WTC11 (cell line): Measurements from ENCODE around the gene FHOD1. TPM values are rescaled to one million over a fixed set of nuclear protein-coding genes. Genes with fewer than 3 reads are reported as not detected.

Experiments used
- ATAC-seq: fragments of 200-7000 bp; cut with Tn5 transposase; 2 replicates; pipeline ENCODE4 v1.10.0; 2021; ENCODE audit warnings: mild to moderate bottlenecking, moderate library complexity
- CTCF ChIA-PET: fragments of 300-600 bp; sonication (Branson Sonifier 250); formaldehyde crosslinking; loops from one replicate; lab custom pipeline; 2021; ENCODE audit warnings: antibody characterized with exemption; lab: Charles Lee
- POLR2A ChIA-PET: fragments of 350-600 bp; sonication (Branson Sonifier 250); formaldehyde crosslinking; loops from one replicate; lab custom pipeline; 2021; ENCODE audit warnings: antibody characterized with exemption; lab: Charles Lee
- DNase-seq: peaks from one replicate; pipeline ENCODE4 v3.0.0; 2021; ENCODE audit warnings: low spot score
- H3K27ac Mint-ChIP-seq: 2 replicates; pipeline ENCODE4 v1.8.0; 2021; ENCODE audit warnings: mixed read lengths
- H3K27me3 Mint-ChIP-seq: 2 replicates; pipeline ENCODE4 v1.8.0; 2021; ENCODE audit warnings: low read depth, mild to moderate bottlenecking, moderate library complexity, mixed read lengths
- H3K36me3 Mint-ChIP-seq: 2 replicates; pipeline ENCODE4 v1.8.0; 2021; ENCODE audit warnings: mixed read lengths
- H3K4me1 Mint-ChIP-seq: 2 replicates; pipeline ENCODE4 v1.8.0; 2022; ENCODE audit warnings: mixed read lengths
- H3K4me3 Mint-ChIP-seq: 2 replicates; pipeline ENCODE4 v1.8.0; 2021; ENCODE audit warnings: mild to moderate bottlenecking, moderate library complexity, mixed read lengths
- H3K9me3 Mint-ChIP-seq: 2 replicates; pipeline ENCODE4 v1.8.0; 2021; ENCODE audit warnings: mixed read lengths
- CBFB ChIP-seq: sonication (generic); formaldehyde crosslinking; IDR thresholded peaks from 2 replicates; pipeline ENCODE4 v1.8.1; 2022; ENCODE audit warnings: mild to moderate bottlenecking, low read depth, missing genetic modification reagents
- ETV6 ChIP-seq: sonication (generic); formaldehyde crosslinking; IDR thresholded peaks from 2 replicates; pipeline ENCODE4 v1.8.1; 2022; ENCODE audit warnings: mild to moderate bottlenecking, missing genetic modification reagents
- FOXK1 ChIP-seq: sonication (generic); formaldehyde crosslinking; IDR thresholded peaks from 2 replicates; pipeline ENCODE4 v1.8.0; 2022; ENCODE audit warnings: mild to moderate bottlenecking, moderate library complexity, missing genetic modification reagents
- NR1H2 ChIP-seq: sonication (generic); formaldehyde crosslinking; IDR thresholded peaks from 2 replicates; pipeline ENCODE4 v1.9.0; 2021; ENCODE audit warnings: mild to moderate bottlenecking, moderate library complexity, missing genetic modification reagents
- RORB ChIP-seq: fragments of 250-450 bp; sonication (Bioruptor Pico); IDR thresholded peaks from 2 replicates; pipeline ENCODE4 v1.9.0; 2021; ENCODE audit warnings: mild to moderate bottlenecking
- SMAD4 ChIP-seq: sonication (generic); formaldehyde crosslinking; IDR thresholded peaks from 2 replicates; pipeline ENCODE4 v1.8.0; 2022; ENCODE audit warnings: mild to moderate bottlenecking, missing genetic modification reagents
- SOX15 ChIP-seq: fragments of 250-450 bp; sonication (Bioruptor Pico); IDR thresholded peaks from 2 replicates; pipeline ENCODE4 v1.9.0; 2021; ENCODE audit warnings: mild to moderate bottlenecking
- ZNF317 ChIP-seq: sonication (generic); formaldehyde crosslinking; IDR thresholded peaks from 2 replicates; pipeline ENCODE4 v1.8.1; 2023; ENCODE audit warnings: low read depth, mild to moderate bottlenecking, moderate library complexity, missing genetic modification reagents, borderline replicate concordance
- total RNA-seq: library from RNA; stranded (reverse); gene quantifications from 3 replicates; pipeline ENCODE4 v1.2.3, GENCODE V29; 2021
- TF ChIP-seq, protein P1 (sequence below): sonication (generic); formaldehyde crosslinking; IDR thresholded peaks from 2 replicates; pipeline ENCODE4 v1.8.0; 2023; ENCODE audit warnings: mild to moderate bottlenecking, missing genetic modification reagents
- TF ChIP-seq, protein P2 (sequence below): sonication (generic); formaldehyde crosslinking; conservative IDR thresholded peaks from 2 replicates; pipeline ENCODE4 v1.8.1; 2023; ENCODE audit warnings: mild to moderate bottlenecking, low read depth, missing genetic modification reagents, moderate library complexity
- TF ChIP-seq, protein P3 (sequence below): sonication (generic); formaldehyde crosslinking; IDR thresholded peaks from 2 replicates; pipeline ENCODE4 v1.8.0; 2023; ENCODE audit warnings: missing genetic modification reagents, mild to moderate bottlenecking, borderline replicate concordance
- TF ChIP-seq, protein P4 (sequence below): fragments of 250-450 bp; sonication (Bioruptor Pico); conservative IDR thresholded peaks from 2 replicates; pipeline ENCODE4 v1.9.0; 2021; ENCODE audit warnings: mild to moderate bottlenecking
- TF ChIP-seq, protein P5 (sequence below): sonication (generic); formaldehyde crosslinking; IDR thresholded peaks from 2 replicates; pipeline ENCODE4 v1.8.1; 2023; ENCODE audit warnings: mild to moderate bottlenecking, moderate library complexity, missing genetic modification reagents
- TF ChIP-seq, protein P6 (sequence below): sonication (generic); formaldehyde crosslinking; IDR thresholded peaks from 2 replicates; pipeline ENCODE4 v1.8.0; 2023; ENCODE audit warnings: missing genetic modification reagents
- TF ChIP-seq, protein P7 (sequence below): sonication (generic); formaldehyde crosslinking; IDR thresholded peaks from 2 replicates; pipeline ENCODE4 v1.8.1; 2022; ENCODE audit warnings: low read depth, mild to moderate bottlenecking, moderate library complexity, missing genetic modification reagents, borderline replicate concordance

The FHOD1 gene
- total RNA-seq, 1 experiment from 2014 or later: 81.3 TPM

DNA sequence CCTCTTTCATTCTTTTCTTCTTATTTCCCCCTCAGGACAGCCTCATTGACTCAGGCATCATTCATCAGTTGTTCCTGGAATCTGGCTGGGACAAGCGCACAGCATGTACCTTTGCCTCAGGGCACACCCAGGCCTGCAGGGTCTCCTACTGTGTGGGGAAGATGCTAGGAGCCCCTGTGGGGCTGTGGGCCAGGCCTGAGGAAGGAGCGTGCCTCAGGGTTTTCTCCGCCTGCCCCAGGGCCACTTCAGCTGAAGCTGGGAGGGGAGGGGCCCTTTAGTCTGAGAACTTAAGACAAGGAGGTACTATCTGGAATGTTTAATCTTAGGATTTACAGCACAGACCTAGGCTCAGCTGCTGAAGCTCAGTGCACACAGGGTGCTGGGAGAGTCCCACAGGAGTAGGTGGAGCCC lies 40.4 kb downstream of the FHOD1 start (continued):
- TF ChIP-seq, protein P1, sequence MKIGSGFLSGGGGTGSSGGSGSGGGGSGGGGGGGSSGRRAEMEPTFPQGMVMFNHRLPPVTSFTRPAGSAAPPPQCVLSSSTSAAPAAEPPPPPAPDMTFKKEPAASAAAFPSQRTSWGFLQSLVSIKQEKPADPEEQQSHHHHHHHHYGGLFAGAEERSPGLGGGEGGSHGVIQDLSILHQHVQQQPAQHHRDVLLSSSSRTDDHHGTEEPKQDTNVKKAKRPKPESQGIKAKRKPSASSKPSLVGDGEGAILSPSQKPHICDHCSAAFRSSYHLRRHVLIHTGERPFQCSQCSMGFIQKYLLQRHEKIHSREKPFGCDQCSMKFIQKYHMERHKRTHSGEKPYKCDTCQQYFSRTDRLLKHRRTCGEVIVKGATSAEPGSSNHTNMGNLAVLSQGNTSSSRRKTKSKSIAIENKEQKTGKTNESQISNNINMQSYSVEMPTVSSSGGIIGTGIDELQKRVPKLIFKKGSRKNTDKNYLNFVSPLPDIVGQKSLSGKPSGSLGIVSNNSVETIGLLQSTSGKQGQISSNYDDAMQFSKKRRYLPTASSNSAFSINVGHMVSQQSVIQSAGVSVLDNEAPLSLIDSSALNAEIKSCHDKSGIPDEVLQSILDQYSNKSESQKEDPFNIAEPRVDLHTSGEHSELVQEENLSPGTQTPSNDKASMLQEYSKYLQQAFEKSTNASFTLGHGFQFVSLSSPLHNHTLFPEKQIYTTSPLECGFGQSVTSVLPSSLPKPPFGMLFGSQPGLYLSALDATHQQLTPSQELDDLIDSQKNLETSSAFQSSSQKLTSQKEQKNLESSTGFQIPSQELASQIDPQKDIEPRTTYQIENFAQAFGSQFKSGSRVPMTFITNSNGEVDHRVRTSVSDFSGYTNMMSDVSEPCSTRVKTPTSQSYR (CRISPR knock-in tag): no peak
- TF ChIP-seq ZNF317 (CRISPR knock-in tag) (no peak), SOX15 (CRISPR knock-in tag) (no peak), NR1H2 (no peak), CBFB (CRISPR knock-in tag) (no peak)
- TF ChIP-seq, protein P2, sequence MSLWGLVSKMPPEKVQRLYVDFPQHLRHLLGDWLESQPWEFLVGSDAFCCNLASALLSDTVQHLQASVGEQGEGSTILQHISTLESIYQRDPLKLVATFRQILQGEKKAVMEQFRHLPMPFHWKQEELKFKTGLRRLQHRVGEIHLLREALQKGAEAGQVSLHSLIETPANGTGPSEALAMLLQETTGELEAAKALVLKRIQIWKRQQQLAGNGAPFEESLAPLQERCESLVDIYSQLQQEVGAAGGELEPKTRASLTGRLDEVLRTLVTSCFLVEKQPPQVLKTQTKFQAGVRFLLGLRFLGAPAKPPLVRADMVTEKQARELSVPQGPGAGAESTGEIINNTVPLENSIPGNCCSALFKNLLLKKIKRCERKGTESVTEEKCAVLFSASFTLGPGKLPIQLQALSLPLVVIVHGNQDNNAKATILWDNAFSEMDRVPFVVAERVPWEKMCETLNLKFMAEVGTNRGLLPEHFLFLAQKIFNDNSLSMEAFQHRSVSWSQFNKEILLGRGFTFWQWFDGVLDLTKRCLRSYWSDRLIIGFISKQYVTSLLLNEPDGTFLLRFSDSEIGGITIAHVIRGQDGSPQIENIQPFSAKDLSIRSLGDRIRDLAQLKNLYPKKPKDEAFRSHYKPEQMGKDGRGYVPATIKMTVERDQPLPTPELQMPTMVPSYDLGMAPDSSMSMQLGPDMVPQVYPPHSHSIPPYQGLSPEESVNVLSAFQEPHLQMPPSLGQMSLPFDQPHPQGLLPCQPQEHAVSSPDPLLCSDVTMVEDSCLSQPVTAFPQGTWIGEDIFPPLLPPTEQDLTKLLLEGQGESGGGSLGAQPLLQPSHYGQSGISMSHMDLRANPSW (CRISPR knock-in tag): no peak
- TF ChIP-seq, protein P3, sequence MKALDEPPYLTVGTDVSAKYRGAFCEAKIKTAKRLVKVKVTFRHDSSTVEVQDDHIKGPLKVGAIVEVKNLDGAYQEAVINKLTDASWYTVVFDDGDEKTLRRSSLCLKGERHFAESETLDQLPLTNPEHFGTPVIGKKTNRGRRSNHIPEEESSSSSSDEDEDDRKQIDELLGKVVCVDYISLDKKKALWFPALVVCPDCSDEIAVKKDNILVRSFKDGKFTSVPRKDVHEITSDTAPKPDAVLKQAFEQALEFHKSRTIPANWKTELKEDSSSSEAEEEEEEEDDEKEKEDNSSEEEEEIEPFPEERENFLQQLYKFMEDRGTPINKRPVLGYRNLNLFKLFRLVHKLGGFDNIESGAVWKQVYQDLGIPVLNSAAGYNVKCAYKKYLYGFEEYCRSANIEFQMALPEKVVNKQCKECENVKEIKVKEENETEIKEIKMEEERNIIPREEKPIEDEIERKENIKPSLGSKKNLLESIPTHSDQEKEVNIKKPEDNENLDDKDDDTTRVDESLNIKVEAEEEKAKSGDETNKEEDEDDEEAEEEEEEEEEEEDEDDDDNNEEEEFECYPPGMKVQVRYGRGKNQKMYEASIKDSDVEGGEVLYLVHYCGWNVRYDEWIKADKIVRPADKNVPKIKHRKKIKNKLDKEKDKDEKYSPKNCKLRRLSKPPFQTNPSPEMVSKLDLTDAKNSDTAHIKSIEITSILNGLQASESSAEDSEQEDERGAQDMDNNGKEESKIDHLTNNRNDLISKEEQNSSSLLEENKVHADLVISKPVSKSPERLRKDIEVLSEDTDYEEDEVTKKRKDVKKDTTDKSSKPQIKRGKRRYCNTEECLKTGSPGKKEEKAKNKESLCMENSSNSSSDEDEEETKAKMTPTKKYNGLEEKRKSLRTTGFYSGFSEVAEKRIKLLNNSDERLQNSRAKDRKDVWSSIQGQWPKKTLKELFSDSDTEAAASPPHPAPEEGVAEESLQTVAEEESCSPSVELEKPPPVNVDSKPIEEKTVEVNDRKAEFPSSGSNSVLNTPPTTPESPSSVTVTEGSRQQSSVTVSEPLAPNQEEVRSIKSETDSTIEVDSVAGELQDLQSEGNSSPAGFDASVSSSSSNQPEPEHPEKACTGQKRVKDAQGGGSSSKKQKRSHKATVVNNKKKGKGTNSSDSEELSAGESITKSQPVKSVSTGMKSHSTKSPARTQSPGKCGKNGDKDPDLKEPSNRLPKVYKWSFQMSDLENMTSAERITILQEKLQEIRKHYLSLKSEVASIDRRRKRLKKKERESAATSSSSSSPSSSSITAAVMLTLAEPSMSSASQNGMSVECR (CRISPR knock-in tag): no peak

DNA sequence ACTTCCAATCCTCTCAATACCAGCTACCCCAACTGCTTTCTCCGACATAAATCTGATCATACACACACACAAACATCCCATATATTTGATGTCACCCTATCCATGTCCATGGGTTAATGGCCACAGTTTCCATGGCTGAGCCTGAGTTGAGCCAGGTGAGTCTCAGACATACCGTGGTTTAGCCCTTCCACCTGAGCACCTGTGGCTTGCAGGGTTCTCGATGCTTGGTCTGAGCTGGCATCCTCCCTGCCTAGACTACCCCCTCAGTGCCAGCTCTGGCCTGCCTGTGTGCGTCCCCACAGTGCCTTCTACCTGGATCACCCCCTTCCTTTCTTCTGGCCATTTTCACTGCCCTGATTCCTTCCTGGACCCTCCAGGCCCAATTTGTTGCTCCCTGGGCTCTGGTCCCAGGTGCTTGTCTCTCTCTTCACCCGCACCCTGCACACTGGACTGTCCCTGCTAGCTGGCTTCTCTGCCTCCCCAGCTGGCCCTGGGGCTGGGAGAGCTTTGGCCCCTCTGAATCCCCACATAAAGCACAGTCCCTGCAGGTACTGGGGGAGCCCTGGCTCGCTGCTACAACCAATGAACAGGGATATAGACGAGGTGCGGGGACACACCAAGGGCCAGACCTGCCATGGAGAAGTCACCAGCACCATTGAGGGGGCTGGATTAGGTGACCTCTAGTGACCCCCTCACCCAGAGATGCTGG lies 41.0 kb downstream of the FHOD1 start:
- POLR2A ChIA-PET: interaction anchor here (0.6 kb wide), 1 partner anchor 1925 kb away, joined by 3 read pairs; no protein-coding TSS in a partner anchor
- ATAC-seq (no peak), DNase-seq (no peak)
- H3K36me3 Mint-ChIP-seq: no peaks in the 10 kb centered on the region
- no peak overlapping the region for H3K4me3 Mint-ChIP-seq
- CTCF ChIA-PET: interaction anchor here (1.0 to 1.7 kb wide), 2 partner anchors 41 to 245 kb away, joined by 3 to 4 read pairs; partner anchors contain the start of genes CES3 and FHOD1
- H3K9me3 Mint-ChIP-seq: no peaks in the 10 kb centered on the region
- H3K4me1 Mint-ChIP-seq: no peaks in the 10 kb centered on the region
- no peak overlapping the region for H3K27ac Mint-ChIP-seq
- no peaks in the 10 kb centered on the region for H3K27me3 Mint-ChIP-seq
- TF ChIP-seq, protein P4, sequence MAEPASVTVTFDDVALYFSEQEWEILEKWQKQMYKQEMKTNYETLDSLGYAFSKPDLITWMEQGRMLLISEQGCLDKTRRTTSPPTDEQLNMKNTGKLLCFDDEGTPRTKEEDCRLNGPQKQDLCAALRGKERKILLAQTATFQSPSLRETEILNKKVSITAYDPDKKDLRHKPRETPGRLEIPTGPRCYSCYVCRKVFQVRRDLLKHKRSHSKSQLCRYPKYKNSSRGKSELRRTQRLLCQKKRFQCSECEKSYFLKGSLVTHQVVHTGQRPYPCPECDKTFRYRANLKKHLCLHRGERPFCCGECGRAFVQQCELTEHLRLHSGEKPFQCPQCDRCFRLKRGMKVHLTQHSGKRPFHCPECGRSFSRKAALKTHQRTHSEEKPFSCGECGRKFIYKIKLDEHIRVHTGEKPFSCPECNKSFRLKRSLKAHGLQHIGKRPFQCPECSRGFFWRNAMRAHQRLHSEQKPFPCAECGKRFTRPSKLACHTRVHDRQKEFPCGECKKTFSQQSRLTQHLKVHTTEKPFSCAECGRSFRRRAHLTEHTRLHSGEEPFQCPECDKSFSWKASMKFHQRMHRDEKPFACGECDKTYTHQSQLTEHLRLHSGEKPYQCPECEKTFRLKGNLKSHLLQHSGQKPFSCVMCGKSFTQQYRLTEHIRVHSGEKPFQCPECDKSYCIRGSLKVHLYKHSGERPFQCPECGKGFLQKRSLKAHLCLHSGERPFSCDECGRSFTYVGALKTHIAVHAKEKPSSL (CRISPR knock-in tag): no peak
- TF ChIP-seq RORB (CRISPR knock-in tag): no peak
- TF ChIP-seq, protein P5, sequence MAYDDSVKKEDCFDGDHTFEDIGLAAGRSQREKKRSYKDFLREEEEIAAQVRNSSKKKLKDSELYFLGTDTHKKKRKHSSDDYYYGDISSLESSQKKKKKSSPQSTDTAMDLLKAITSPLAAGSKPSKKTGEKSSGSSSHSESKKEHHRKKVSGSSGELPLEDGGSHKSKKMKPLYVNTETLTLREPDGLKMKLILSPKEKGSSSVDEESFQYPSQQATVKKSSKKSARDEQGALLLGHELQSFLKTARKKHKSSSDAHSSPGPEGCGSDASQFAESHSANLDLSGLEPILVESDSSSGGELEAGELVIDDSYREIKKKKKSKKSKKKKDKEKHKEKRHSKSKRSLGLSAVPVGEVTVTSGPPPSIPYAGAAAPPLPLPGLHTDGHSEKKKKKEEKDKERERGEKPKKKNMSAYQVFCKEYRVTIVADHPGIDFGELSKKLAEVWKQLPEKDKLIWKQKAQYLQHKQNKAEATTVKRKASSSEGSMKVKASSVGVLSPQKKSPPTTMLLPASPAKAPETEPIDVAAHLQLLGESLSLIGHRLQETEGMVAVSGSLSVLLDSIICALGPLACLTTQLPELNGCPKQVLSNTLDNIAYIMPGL (CRISPR knock-in tag): no peak
- no peak for TF ChIP-seq SMAD4 (CRISPR knock-in tag)
- TF ChIP-seq ETV6 (CRISPR knock-in tag): no peak
- TF ChIP-seq, protein P6, sequence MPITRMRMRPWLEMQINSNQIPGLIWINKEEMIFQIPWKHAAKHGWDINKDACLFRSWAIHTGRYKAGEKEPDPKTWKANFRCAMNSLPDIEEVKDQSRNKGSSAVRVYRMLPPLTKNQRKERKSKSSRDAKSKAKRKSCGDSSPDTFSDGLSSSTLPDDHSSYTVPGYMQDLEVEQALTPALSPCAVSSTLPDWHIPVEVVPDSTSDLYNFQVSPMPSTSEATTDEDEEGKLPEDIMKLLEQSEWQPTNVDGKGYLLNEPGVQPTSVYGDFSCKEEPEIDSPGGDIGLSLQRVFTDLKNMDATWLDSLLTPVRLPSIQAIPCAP (CRISPR knock-in tag): no peak
- TF ChIP-seq, protein P7, sequence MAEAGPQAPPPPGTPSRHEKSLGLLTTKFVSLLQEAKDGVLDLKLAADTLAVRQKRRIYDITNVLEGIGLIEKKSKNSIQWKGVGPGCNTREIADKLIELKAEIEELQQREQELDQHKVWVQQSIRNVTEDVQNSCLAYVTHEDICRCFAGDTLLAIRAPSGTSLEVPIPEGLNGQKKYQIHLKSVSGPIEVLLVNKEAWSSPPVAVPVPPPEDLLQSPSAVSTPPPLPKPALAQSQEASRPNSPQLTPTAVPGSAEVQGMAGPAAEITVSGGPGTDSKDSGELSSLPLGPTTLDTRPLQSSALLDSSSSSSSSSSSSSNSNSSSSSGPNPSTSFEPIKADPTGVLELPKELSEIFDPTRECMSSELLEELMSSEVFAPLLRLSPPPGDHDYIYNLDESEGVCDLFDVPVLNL (CRISPR knock-in tag): no peak
- TF ChIP-seq, protein P1 (CRISPR knock-in tag): no peak
- no peak for TF ChIP-seq FOXK1 (CRISPR knock-in tag)
